Neural cell (in vitro differentiated cells): ENCODE results near the gene BFSP1. TPM values are rescaled to one million over a fixed set of nuclear protein-coding genes. Genes with fewer than 3 reads are reported as not detected.

Experiments used
- H2AFZ ChIP-seq: fragments of 200-600, 300-800 bp; sonication (generic), shearing (Covaris generic); 2 replicates; pipeline ENCODE4 v1.6.0; 2014; ENCODE audit warnings: low read depth, mild to moderate bottlenecking, antibody characterized with exemption, low read length, moderate library complexity
- H3F3A ChIP-seq: fragments of 200-600 bp; shearing (Covaris generic); 2 replicates; pipeline ENCODE4 v1.6.1; 2016; ENCODE audit warnings: mild to moderate bottlenecking, moderate library complexity, mixed read lengths, antibody characterized with exemption, low read length; ENCODE audit not compliant: insufficient read depth, poor library complexity, severe bottlenecking
- H3K27ac ChIP-seq: fragments of 200-600, 300-800 bp; sonication (generic), shearing (Covaris generic); 2 replicates; pipeline ENCODE4 v1.5.1; 2014; ENCODE audit warnings: mild to moderate bottlenecking, low read length, moderate library complexity
- H3K27me3 ChIP-seq: fragments of 300-800, 200-600 bp; sonication (generic), shearing (Covaris generic); 2 replicates; pipeline ENCODE4 v1.6.0; 2014; ENCODE audit warnings: mild to moderate bottlenecking, low read depth, low read length, moderate library complexity; ENCODE audit not compliant: insufficient read depth
- H3K36me3 ChIP-seq: fragments of 300-800, 200-600 bp; sonication (generic), shearing (Covaris generic); 2 replicates; pipeline ENCODE4 v1.5.1; 2014; ENCODE audit warnings: mild to moderate bottlenecking, antibody characterized with exemption, low read length, moderate library complexity; ENCODE audit not compliant: insufficient read depth
- H3K4me2 ChIP-seq: fragments of 300-800, 200-600 bp; sonication (generic), shearing (Covaris generic); 2 replicates; pipeline ENCODE4 v1.6.0; 2014; ENCODE audit warnings: mild to moderate bottlenecking, low read length
- H3K4me3 ChIP-seq: fragments of 300-800, 200-600 bp; sonication (generic), shearing (Covaris generic); 2 replicates; pipeline ENCODE4 v1.5.1; 2014; ENCODE audit warnings: mild to moderate bottlenecking, low read length, moderate library complexity
- H3K79me2 ChIP-seq: fragments of 200-600 bp; shearing (Covaris generic); replicated peaks from 2 replicates; pipeline ENCODE4 v1.6.0; 2014; ENCODE audit warnings: mild to moderate bottlenecking, low read length, moderate library complexity; ENCODE audit not compliant: insufficient read depth
- H3K9ac ChIP-seq: fragments of 300-800, 200-600 bp; sonication (generic), shearing (Covaris generic); 2 replicates; pipeline ENCODE4 v1.6.1; 2016; ENCODE audit warnings: mild to moderate bottlenecking, low read length, mixed read lengths
- H3K9me2 ChIP-seq: fragments of 200-600 bp; shearing (Covaris generic); 2 replicates; pipeline ENCODE4 v1.6.1; 2016; ENCODE audit warnings: mild to moderate bottlenecking, low read length, mixed read lengths; ENCODE audit not compliant: insufficient read depth
- H3K9me3 ChIP-seq: fragments of 200-600, 300-800 bp; sonication (generic), shearing (Covaris generic); 2 replicates; pipeline ENCODE4 v1.6.1; 2016; ENCODE audit warnings: mild to moderate bottlenecking, mixed run types, low read length, moderate library complexity, mixed read lengths
- H4K20me1 ChIP-seq: fragments of 200-600 bp; shearing (Covaris generic); 2 replicates; pipeline ENCODE4 v1.6.1; 2016; ENCODE audit warnings: mild to moderate bottlenecking, mixed run types; ENCODE audit not compliant: insufficient read depth
- EP300 ChIP-seq: fragments of 450-650 bp; conservative IDR thresholded peaks from 2 replicates; pipeline ENCODE4 v1.6.1; 2014; ENCODE audit warnings: antibody characterized with exemption, mild to moderate bottlenecking, moderate library complexity; ENCODE audit not compliant: poor library complexity, severe bottlenecking
- EZH2 ChIP-seq: fragments of 200-600, 300-800 bp; shearing (Covaris generic), sonication (generic); IDR thresholded peaks from 2 replicates; pipeline ENCODE4 v1.6.1; 2014; ENCODE audit warnings: antibody characterized with exemption, low read length, borderline replicate concordance, mild to moderate bottlenecking; ENCODE audit not compliant: insufficient read depth, poor library complexity, severe bottlenecking
- MXI1 ChIP-seq: fragments of 450-650 bp; conservative IDR thresholded peaks from 2 replicates; pipeline ENCODE4 v1.6.1; 2014; ENCODE audit warnings: antibody characterized with exemption, mild to moderate bottlenecking; ENCODE audit not compliant: poor library complexity, severe bottlenecking
- POLR2AphosphoS5 ChIP-seq: IDR thresholded peaks from 2 replicates; pipeline ENCODE4 v1.6.1; 2012
- RAD21 ChIP-seq: fragments of 450-650 bp; conservative IDR thresholded peaks from 2 replicates; pipeline ENCODE4 v1.6.1; 2014; ENCODE audit warnings: antibody characterized with exemption, mild to moderate bottlenecking, moderate library complexity
- SMC3 ChIP-seq: fragments of 450-650 bp; conservative IDR thresholded peaks from 2 replicates; pipeline ENCODE4 v1.6.1; 2014; ENCODE audit warnings: antibody characterized with exemption, mild to moderate bottlenecking, moderate library complexity; ENCODE audit not compliant: poor library complexity
- TAF1 ChIP-seq: IDR thresholded peaks from 2 replicates; pipeline ENCODE4 v1.6.1; 2012; ENCODE audit warnings: low read depth
- polyA plus RNA-seq: library from polyadenylated mRNA; depleted of rRNA; stranded (reverse); fragments of >200 nt; gene quantifications from 2 replicates; pipeline ENCODE4 v1.2.3, GENCODE V29; 2014
- TF ChIP-seq, protein P1 (sequence below): fragments of 450-650 bp; IDR thresholded peaks from 2 replicates; pipeline ENCODE4 v1.5.1; 2014; ENCODE audit warnings: antibody characterized with exemption, mild to moderate bottlenecking, moderate library complexity; ENCODE audit not compliant: poor library complexity, severe bottlenecking
- TF ChIP-seq, protein P2 (sequence below): IDR thresholded peaks from 2 replicates; pipeline ENCODE4 v1.6.1; 2012; ENCODE audit warnings: borderline replicate concordance

Gene BFSP1
- polyA plus RNA-seq, 1 donor from 2014 or later, result 1.3 TPM

DNA sequence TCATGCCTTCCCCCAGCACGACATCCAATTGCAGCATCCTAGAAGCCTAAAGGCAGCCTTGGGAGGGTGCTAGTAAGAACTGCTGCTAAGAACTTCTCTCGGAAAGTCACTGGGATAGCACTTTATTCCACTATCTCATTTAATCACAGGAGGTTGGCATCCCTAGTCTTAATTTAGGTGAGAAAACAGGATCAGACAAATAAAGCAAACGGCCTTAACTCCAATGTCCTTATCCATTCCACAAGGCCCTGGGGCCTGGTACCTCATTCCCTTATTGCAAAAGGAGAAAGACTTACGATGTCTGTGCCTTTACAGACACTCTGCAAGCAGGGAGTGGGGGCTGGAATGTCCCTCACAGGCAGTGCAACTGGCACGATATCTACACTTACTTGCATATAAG is 60.7 kb downstream of the BFSP1 start:
- no peak for TF ChIP-seq EZH2
- TF ChIP-seq, protein P1, sequence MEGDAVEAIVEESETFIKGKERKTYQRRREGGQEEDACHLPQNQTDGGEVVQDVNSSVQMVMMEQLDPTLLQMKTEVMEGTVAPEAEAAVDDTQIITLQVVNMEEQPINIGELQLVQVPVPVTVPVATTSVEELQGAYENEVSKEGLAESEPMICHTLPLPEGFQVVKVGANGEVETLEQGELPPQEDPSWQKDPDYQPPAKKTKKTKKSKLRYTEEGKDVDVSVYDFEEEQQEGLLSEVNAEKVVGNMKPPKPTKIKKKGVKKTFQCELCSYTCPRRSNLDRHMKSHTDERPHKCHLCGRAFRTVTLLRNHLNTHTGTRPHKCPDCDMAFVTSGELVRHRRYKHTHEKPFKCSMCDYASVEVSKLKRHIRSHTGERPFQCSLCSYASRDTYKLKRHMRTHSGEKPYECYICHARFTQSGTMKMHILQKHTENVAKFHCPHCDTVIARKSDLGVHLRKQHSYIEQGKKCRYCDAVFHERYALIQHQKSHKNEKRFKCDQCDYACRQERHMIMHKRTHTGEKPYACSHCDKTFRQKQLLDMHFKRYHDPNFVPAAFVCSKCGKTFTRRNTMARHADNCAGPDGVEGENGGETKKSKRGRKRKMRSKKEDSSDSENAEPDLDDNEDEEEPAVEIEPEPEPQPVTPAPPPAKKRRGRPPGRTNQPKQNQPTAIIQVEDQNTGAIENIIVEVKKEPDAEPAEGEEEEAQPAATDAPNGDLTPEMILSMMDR, result no peak
- TF ChIP-seq POLR2AphosphoS5, result no peak
- TF ChIP-seq SMC3, result no peak
- no peak for TF ChIP-seq RAD21
- TF ChIP-seq, protein P2, sequence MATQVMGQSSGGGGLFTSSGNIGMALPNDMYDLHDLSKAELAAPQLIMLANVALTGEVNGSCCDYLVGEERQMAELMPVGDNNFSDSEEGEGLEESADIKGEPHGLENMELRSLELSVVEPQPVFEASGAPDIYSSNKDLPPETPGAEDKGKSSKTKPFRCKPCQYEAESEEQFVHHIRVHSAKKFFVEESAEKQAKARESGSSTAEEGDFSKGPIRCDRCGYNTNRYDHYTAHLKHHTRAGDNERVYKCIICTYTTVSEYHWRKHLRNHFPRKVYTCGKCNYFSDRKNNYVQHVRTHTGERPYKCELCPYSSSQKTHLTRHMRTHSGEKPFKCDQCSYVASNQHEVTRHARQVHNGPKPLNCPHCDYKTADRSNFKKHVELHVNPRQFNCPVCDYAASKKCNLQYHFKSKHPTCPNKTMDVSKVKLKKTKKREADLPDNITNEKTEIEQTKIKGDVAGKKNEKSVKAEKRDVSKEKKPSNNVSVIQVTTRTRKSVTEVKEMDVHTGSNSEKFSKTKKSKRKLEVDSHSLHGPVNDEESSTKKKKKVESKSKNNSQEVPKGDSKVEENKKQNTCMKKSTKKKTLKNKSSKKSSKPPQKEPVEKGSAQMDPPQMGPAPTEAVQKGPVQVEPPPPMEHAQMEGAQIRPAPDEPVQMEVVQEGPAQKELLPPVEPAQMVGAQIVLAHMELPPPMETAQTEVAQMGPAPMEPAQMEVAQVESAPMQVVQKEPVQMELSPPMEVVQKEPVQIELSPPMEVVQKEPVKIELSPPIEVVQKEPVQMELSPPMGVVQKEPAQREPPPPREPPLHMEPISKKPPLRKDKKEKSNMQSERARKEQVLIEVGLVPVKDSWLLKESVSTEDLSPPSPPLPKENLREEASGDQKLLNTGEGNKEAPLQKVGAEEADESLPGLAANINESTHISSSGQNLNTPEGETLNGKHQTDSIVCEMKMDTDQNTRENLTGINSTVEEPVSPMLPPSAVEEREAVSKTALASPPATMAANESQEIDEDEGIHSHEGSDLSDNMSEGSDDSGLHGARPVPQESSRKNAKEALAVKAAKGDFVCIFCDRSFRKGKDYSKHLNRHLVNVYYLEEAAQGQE, result no peak
- no peak for TF ChIP-seq MXI1
- TF ChIP-seq TAF1, result no peak
- TF ChIP-seq EP300, result no peak
- no peaks in the 10 kb centered on the region for H4K20me1 ChIP-seq
- no peak overlapping the region for H3K4me3 ChIP-seq
- H3K9me3 ChIP-seq, result no peaks in the 10 kb centered on the region
- H3K79me2 ChIP-seq, result no peaks in the 10 kb centered on the region
- peak overlapping the region; percentile 82 for H3K27ac ChIP-seq
- no peaks in the 10 kb centered on the region for H3F3A ChIP-seq
- H2AFZ ChIP-seq, result no peak overlapping the region
- peaks cover 9% of the 10 kb centered on the region for H3K36me3 ChIP-seq
- no peak overlapping the region for H3K9ac ChIP-seq
- H3K27me3 ChIP-seq, result no peaks in the 10 kb centered on the region
- no peaks in the 10 kb centered on the region for H3K9me2 ChIP-seq
- no peak overlapping the region for H3K4me2 ChIP-seq

DNA sequence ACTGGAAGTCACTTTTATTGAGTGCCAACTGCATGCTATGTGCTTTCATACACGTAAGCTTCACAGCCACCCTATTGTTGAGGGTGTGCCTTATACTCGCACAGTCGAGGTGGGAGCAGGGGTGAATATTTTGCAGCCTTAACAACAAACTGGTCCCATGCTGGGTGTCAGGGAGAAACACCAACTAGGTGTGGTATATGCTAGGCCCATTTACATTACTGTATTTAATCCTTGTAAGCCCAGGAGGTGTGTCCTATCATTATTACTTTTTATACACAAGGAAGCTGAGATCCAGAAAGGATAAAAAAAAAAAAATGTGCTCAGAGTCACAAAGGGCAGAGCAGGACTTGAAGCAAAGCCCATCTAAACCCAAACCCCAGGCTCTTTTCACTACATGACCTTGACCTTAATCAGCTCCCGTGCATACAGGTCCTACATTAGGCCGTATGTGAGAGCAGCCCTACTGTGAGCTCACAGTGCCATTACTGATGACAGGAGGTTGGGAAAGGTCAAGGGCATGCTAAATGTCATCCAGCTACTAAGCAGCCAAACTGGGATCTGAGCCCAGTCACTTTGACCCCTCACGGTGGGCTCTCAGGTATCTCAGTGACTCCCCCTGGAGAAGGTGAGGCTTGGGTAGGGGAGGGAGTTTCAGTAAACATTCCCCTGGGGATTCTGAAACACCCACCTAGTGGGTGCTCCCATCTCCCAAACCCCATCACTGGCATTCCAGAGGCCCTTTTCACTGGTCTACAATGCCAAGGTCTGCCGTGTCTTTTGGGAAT is 61.7 kb downstream of the BFSP1 start:
- Histone ChIP-seq H3K4me2 (no peak overlapping the region), H3K9me2 (no peaks in the 10 kb centered on the region), H3K36me3 (peaks cover 13% of the 10 kb centered on the region), H3K27ac (no peak overlapping the region), H3K9ac (no peak overlapping the region), H4K20me1 (no peaks in the 10 kb centered on the region), H3F3A (no peaks in the 10 kb centered on the region), H3K9me3 (no peaks in the 10 kb centered on the region), H3K79me2 (no peaks in the 10 kb centered on the region), H3K4me3 (no peak overlapping the region), H2AFZ (no peak overlapping the region), H3K27me3 (no peaks in the 10 kb centered on the region)
- TF ChIP-seq, protein P2, result no peak
- TF ChIP-seq MXI1, result no peak
- TF ChIP-seq, protein P1, result no peak
- no peak for TF ChIP-seq SMC3
- TF ChIP-seq EP300, result no peak
- no peak for TF ChIP-seq TAF1
- TF ChIP-seq POLR2AphosphoS5, result no peak
- no peak for TF ChIP-seq RAD21
- TF ChIP-seq EZH2, result no peak
